DOHH2 (cell line): ENCODE measurements around the gene CYP4F11.

Source experiments
- H3F3A ChIP-seq: fragments of 200-600 bp; sonication (generic), shearing (Covaris generic); 2 replicates; pipeline ENCODE4 v1.6.0; 2016; ENCODE audit warnings: antibody characterized with exemption, mild to moderate bottlenecking; ENCODE audit not compliant: control insufficient read depth, insufficient read depth
- H3K27ac ChIP-seq: fragments of 200-600 bp; sonication (generic); 2 replicates; pipeline ENCODE4 v1.5.1; 2014; ENCODE audit warnings: low read depth, mild to moderate bottlenecking, low read length, moderate library complexity
- H3K27me3 ChIP-seq: fragments of 200-600 bp; sonication (generic); 2 replicates; pipeline ENCODE4 v1.6.1; 2014; ENCODE audit warnings: mild to moderate bottlenecking, low read length, mixed read lengths; ENCODE audit not compliant: control insufficient read depth
- H3K36me3 ChIP-seq: fragments of 200-600 bp; sonication (generic); 2 replicates; pipeline ENCODE4 v1.6.1; 2014; ENCODE audit warnings: mild to moderate bottlenecking, low read length, moderate library complexity, mixed read lengths; ENCODE audit not compliant: control insufficient read depth
- H3K4me1 ChIP-seq: fragments of 200-600 bp; sonication (generic); 2 replicates; pipeline ENCODE4 v1.6.1; 2014; ENCODE audit warnings: mild to moderate bottlenecking, low read length, mixed read lengths; ENCODE audit not compliant: control insufficient read depth
- H3K4me2 ChIP-seq: fragments of 200-600 bp; sonication (generic); 2 replicates; pipeline ENCODE4 v1.6.0; 2014; ENCODE audit warnings: mild to moderate bottlenecking, low read length, moderate library complexity
- H3K4me3 ChIP-seq: fragments of 200-600 bp; sonication (generic); 2 replicates; pipeline ENCODE4 v1.5.1; 2014; ENCODE audit warnings: mild to moderate bottlenecking, low read length, mixed read lengths
- H3K79me2 ChIP-seq: fragments of 200-600 bp; sonication (generic); 2 replicates; pipeline ENCODE4 v1.6.1; 2014; ENCODE audit warnings: mild to moderate bottlenecking, low read length, mixed read lengths; ENCODE audit not compliant: control insufficient read depth
- H3K9me2 ChIP-seq: fragments of 200-600 bp; sonication (generic); replicated peaks from 2 replicates; pipeline ENCODE4 v1.6.1; 2014; ENCODE audit warnings: mild to moderate bottlenecking, low read length, mixed read lengths; ENCODE audit not compliant: control insufficient read depth
- H3K9me3 ChIP-seq: fragments of 200-600 bp; sonication (generic); 2 replicates; pipeline ENCODE4 v1.6.1; 2014; ENCODE audit warnings: antibody characterized with exemption, low read length, mixed read lengths; ENCODE audit not compliant: control insufficient read depth, insufficient read depth
- H4K20me1 ChIP-seq: fragments of 200-600 bp; sonication (generic); 2 replicates; pipeline ENCODE4 v1.6.0; 2014; ENCODE audit warnings: low read depth, mild to moderate bottlenecking, antibody characterized with exemption, low read length, moderate library complexity; ENCODE audit not compliant: control insufficient read depth, insufficient read depth
- CTCF ChIP-seq: fragments of 200-600 bp; sonication (generic); IDR thresholded peaks from one replicate; pipeline ENCODE4 v1.5.1; 2014; ENCODE audit warnings: antibody characterized with exemption, mild to moderate bottlenecking, low read depth, low read length; ENCODE audit not compliant: poor library complexity, severe bottlenecking
- EZH2phosphoT487 ChIP-seq: fragments of 200-600 bp; sonication (generic); IDR thresholded peaks from 2 replicates; pipeline ENCODE4 v1.6.1; 2017; ENCODE audit warnings: borderline replicate concordance, mild to moderate bottlenecking, antibody characterized with exemption, low read length, moderate library complexity, mixed read lengths

CYP4F11 gene

DNA sequence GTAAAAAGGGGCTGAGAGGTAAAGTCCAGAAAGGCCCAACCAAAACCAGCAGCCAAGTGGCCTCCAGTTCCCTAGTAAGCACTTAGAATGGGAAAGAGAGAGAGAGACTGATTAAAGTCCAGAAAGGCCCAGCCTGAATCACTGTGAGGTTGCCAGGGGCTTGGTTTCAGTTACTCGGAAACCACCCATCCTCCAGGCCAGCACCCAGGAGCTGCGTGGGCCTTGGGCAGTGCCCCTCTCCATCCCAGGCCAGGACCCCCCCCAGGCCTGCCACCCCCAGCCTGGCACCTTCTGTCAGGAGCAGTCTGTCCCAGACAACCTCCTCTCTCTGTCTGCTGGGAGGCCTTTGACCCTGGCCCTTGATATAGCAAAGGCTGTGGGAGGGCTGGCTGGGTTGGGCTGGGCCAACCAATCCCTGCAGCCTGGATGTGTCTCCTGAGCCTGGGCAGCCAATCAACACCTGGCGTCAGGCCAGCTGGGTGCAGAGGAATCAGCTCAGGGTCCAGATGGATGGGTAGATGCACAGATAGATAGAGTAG lies 36.5 kb downstream of the CYP4F11 start, which contains the start of gene CYP4F2:
CYP4F2 (minus strand) TSS at position 337 of the 539 bp plus-strand sequence. CDS start 463 bp downstream, outside the sequence.
- Histone ChIP-seq H3K4me1 (no peaks in the 10 kb centered on the region), H3K9me3 (no peaks in the 10 kb centered on the region), H3K9me2 (no peaks in the 10 kb centered on the region), H3K27ac (no peak within 1 kb of the TSS), H3K27me3 (no peaks in the 10 kb centered on the region; the same call in 1 of the 2 replicates), H3K4me3 (no peak within 1 kb of the TSS), H3K36me3 (no peaks in the 10 kb centered on the region), H3K79me2 (no peaks in the 10 kb centered on the region), H3K4me2 (no peak within 1 kb of the TSS), H3F3A (no peaks in the 10 kb centered on the region), H4K20me1 (no peaks in the 10 kb centered on the region)
- no peak for TF ChIP-seq EZH2phosphoT487
- TF ChIP-seq CTCF: no peak

- Histone ChIP-seq H3F3A (no peaks in the 10 kb centered on the region), H3K4me3 (no peak overlapping the region), H3K9me3 (no peaks in the 10 kb centered on the region), H3K79me2 (no peaks in the 10 kb centered on the region), H3K27ac (no peak overlapping the region), H3K9me2 (no peaks in the 10 kb centered on the region), H3K36me3 (no peaks in the 10 kb centered on the region), H3K4me2 (no peak overlapping the region), H3K27me3 (no peaks in the 10 kb centered on the region; the same call in 1 of the 2 replicates), H3K4me1 (no peaks in the 10 kb centered on the region), H4K20me1 (no peaks in the 10 kb centered on the region)
- TF ChIP-seq EZH2phosphoT487 (no peak), CTCF (no peak)
Observed at GRCh38 chr19:15897026-15897737, 37.1 kb downstream of the CYP4F11 start.

- H3K4me1 ChIP-seq: no peaks in the 10 kb centered on the region
- no peaks in the 10 kb centered on the region for H3K79me2 ChIP-seq
- H3K9me3 ChIP-seq: no peaks in the 10 kb centered on the region
- no peaks in the 10 kb centered on the region; the same call in 1 of the 2 replicates for H3K27me3 ChIP-seq
- no peaks in the 10 kb centered on the region for H3K36me3 ChIP-seq
- H3K9me2 ChIP-seq: no peaks in the 10 kb centered on the region
- H3K4me3 ChIP-seq: no peak overlapping the region
- no peaks in the 10 kb centered on the region for H3F3A ChIP-seq
- no peak for TF ChIP-seq CTCF
- TF ChIP-seq EZH2phosphoT487: no peak
- H3K27ac ChIP-seq: no peak overlapping the region
- H4K20me1 ChIP-seq: no peaks in the 10 kb centered on the region
- H3K4me2 ChIP-seq: no peak overlapping the region
Observed at GRCh38 chr19:15895876-15896430, 38.4 kb downstream of the CYP4F11 start.
